GM21723 (cell line): ENCODE results near the gene CHST15.
"Not testable (repeated sequence)": the region's sequence is repeated elsewhere in the genome, so short reads cannot be mapped to it uniquely, and the experiment has no call there.

ENCODE experiments used
- ATAC-seq: cut with Tn5 transposase; IDR thresholded peaks from one replicate; pipeline ENCODE4 v1.9.1; 2021; ENCODE audit warnings: mild to moderate bottlenecking, moderate library complexity; ENCODE audit not compliant: unreplicated experiment

CHST15 gene

GRCh38 chr10:124100124-124100523, 6.7 kb upstream of the CHST15 start:
- no peak for ATAC-seq

GRCh38 chr10:124099604-124100003, 6.2 kb upstream of the CHST15 start:
- no peak for ATAC-seq

GRCh38 chr10:124098575-124098974, 5.2 kb upstream of the CHST15 start:
- ATAC-seq, result no peak

DNA sequence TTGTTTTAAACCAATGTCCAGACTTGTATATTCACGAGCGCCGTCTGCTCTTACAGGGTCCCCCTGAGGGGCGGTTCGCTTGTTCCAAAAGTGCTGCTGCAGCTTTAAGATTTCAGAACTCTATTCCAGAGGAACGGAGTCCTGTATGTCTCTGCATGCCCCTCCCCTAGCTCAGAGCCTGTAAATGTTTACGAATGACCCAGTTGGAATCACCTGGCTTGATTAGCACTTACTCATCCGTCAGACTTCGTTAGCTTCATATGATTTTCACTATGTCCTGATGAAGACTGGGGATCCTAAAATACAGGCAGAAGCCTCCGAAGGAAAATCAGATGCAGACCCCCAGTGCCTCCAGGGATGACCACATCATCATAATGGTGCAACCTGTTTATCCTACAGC, 4.5 kb upstream of the CHST15 start:
- no peak for ATAC-seq

- ATAC-seq, result no peak
Measured at GRCh38 chr10:124096494-124096893, 3.1 kb upstream of the CHST15 start.

DNA sequence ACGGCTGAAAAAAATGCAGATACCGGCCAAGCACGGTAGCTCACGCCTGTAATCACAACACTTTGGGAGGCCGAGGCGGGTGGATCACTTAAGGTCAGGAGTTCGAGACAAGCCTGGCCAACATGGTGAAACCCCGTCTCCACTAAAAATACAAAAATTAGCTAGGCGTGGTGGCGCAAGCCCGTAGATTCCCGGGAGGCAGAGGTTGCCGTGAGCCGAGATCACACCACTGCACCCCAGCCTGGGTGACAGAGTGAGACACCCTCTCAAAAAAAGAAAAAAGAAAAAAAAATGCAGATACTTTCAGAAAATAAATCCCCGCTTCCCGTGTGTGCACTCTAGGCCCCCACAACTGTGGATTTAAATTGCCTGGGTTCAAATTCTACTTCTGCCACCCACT, 2.4 kb upstream of the CHST15 start:
- not testable (repeated sequence) for ATAC-seq

- ATAC-seq, result no peak
Measured at GRCh38 chr10:124095096-124095495, 1.7 kb upstream of the CHST15 start.

DNA sequence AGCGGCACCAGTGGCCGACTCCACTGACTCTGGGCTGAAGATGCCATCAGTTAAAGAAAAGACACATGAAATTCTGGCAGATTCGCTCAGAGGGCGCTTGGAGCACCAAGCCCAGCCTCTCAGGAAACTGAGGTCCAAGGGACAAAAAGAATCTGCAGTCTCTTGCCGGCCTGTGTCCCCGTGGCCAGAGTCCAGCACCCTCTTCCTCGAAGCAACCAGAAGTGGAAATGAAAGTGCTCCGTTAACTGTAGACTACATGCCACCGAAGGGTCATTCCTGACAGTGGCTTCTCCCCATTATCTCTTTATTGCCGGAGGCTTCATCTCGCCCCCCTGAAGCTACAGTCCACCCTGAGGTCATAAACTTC, 1.0 kb upstream of the CHST15 start:
- ATAC-seq, result no peak

DNA sequence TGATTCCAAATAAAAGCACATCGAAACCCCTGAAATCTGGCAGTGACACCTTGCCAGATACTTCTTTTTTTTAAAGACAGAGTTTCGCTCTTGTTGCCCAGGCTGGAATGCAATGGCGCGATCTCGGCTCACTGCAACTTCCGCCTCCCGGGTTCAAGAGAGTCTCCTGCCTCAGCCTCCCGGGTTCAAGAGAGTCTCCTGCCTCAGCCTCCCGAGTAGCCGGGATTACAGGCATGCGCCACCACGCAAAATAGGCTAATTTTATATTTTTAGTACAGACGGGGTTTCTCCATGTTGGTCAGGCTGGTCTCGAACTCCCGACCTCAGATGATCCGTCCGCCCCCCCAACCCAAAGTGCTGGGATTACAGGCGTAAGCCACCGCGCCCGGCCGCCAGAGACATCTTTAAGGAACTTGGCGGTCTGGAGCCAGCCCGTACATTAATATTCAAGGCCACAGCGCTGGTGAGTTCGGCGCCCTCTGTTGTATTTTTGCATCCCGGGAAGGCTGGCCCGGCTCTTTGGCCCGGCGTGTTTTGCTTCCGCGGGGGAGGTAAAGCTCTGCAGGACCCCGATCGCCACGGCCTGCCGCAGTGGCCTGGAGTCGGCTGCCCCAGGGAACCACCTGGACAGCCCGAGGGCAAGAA, 498 bp upstream of the CHST15 start:
- not testable (repeated sequence) for ATAC-seq

DNA sequence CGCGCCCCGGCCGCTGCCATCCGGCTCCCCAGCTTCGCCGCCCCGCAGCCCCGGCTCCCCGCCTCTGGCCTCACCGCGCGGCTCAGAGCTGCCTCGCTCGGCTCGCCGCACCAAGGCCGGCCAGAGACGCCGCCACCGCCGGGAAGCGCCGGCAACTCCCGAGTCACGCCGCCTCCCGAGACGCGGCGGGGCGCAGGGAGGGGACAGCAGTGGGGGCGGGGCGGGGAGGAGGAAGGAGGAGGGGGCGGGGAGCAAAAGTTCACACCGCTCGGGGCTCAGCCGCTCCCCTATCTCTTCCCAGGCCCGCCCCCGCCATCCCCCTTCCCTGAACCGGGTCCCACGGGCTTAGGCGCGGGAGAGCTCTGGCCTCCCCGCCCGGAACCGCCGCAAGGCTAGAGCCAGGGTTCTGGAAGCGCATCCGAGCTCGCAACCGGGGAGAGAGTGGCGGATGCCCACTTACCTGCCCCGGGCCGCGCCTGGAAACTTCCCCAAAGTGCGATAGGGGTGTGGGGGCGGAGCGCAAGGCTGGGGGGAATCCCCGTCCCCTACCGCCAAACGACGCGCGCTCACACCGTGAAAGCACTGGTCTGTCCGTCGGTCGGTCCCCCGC, 1.0 kb downstream of the CHST15 start:
- peak; percentile 65 for ATAC-seq

DNA sequence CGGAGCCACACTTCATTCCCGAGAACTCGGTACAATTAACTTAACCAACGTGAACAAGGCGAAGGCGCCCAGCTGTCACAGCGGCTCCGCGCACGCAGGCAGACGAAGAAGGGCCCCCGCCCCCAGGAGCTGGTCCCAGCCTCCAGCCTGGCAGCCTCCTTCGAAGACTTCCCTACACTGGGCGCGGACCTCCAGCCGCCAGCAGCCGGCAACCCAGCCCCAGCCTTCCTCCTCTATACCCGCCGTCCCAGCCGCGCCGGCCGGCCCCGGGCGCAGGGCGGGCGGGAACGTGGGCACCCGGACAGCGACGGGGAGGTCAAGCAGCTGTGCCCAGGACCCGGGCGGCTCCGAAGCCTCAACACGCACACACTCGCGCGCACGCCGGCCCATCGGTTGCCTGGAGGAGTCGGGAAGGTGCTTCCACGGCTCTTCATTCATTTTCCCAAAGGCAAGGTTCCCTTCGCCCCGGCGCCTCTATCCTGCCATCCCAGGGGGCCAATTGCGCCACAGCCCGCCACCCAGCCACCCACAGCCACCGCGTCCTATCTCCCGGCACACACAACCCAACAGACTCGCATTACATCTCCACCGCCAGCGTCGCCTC, 1.6 kb downstream of the CHST15 start:
- no peak for ATAC-seq

DNA sequence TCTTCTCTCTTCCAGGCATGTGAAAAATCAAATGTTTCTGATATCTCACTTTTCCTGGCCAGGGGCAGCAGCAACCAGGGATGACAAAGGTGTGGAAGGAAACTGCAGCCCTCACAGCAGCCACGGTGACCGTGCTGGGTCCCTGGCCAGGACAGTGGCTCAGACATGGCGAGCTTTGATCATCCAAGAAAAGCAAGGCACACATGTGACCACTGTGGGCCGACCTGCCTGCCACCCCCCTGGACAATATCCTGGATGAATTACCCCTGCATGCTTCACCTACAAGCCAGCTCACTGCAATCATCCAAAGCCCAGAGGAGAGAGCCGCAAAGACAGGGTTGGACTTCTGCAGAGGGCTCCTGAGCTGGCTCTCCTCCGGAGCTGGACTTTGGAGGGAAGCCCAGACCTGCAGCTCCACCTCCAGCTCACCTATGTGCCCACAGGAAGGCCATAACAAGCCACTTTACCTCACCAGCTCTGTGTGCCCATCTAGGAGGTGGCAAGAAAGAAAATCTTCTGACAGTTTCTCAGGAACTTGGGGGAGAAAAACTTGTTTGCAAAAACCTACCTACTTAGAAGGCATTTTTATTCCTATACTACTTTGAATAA, 2.7 kb downstream of the CHST15 start:
- ATAC-seq, result no peak

- no peak for ATAC-seq
Measured at GRCh38 chr10:124089859-124090258, 3.5 kb downstream of the CHST15 start.

DNA sequence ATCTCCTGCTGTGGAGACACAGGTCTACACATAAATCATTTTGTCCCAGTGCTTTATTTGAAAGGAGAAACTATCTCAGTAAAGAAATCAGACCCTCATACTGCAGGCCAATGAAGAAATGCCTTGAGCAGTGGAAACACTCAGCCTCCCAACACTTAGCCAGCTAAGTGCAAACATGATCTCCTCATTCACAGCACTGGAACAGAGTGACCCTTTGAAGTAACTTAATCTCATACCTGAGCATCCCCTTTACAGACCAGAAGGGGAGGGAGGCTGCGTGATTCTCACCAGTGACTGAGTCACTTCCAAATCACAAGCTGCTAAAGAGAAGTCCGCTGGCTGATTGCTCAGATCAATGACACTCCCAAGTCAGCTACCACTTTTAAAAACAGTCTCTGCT, 4.5 kb downstream of the CHST15 start:
- no peak for ATAC-seq

DNA sequence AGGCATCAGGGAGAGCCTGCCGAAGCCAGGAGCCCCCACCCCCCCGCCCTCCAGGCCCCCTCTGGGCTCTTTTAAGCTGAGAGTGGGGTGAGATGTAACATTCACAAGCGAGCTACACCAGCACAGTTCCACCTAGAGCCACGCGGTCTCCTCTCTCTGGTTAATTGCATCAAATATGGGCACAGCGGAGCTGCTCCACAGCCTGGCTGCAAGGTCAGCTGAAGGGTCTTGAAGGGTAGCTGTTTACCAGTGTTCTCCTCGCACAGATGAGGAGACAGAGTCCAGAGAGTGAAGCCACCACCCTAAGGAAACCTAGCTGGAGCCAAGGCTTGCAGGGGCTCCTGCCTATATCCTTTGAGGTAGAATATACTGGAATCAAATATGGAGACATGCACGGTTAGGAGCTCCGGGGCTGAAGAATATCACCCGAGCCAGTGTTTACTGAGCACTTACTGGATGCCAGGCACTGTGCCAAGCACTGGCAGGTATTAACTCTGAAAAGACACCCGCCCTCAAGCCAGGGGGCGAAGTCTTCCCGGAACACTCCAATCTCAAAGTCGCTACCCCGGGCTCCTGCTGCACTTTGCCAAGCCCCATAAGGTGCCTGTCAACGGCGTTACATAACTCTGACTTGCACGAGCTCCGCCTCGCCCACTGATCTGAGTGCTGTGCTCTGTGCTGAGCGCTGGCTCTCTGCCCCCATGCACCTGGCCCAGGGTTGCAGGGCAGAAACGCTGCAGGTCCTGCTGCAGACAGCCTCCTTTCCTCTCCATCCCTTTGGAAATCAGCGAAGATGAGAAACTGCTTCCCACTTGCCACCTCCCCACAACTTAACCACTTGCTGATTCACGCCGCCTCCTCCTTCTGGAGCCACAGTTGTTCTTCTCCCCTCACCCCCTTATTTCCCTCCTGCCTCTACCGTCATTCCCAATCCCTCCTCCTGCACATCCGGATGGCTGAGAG, 5.4 kb downstream of the CHST15 start:
- no peak for ATAC-seq

DNA sequence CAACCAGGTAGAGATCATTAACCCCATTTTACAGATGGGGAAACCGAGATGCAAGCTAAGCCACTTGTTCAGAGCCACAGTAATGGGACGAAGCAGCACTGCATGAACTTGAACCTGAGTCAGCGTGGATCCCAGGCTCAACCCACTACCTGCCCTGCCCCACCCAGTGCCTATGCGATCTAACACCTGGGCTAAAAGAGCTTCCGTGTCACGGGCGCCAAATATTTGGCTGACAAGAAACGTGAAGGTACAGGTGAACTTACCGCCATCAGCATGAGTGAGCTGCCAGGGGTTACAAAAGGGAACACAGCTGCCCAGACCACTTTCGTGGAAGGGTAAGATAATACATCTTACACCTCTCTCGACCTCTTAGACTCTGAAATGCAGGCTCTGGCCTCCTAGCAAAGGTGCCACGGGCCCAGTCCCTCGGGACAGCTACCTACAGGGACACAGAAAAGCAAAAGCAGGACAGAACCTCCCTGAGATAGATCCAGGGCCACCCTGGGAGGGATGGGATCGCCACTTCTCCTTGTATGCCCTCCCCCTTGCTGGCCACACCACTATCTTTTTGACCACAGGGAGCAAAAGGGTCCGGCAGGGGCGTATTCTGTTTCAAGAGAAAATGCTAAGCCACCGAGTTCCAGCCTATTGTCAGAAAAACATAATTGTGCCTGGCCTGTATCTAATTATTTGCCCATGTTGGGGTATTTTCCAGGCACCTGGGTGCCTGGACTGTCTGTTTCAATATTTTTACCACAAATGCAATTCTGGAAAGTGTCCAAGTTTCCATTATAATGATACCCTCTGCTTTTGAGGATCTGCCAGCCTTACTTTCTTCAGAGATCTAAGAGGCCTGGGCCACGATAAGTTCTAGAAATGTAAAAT, 6.4 kb downstream of the CHST15 start:
- ATAC-seq, result no peak

DNA sequence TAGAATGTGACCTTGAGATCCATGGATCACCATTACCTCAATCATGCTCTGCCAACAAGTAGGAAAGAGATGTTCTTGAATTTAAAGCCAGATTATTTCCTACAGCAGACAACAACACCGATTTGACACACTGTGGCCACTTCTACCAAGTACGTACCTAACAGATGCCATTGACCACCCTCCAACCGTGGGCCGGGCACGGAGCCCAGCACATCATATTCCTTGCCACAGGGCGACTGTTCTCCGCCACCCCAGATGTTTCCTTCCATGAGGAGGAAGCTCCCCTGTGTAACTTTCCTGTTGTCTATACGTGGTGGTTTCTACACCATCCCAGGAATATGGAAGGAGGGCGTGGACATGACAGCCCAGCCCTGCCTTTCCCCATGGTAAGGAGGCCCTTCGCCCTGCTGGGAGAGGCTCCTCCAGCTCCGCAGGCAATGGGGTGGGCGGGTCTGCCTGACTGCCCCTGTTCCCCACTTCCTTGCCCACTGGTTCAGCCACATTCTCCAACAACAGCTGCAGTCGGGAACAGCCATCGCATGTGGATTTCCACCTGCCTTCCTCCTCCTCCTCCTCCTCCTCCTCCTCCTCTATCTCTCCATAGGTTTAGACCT, 7.2 kb downstream of the CHST15 start:
- no peak for ATAC-seq

GRCh38 chr10:124085680-124086079, 7.7 kb downstream of the CHST15 start:
- no peak for ATAC-seq

DNA sequence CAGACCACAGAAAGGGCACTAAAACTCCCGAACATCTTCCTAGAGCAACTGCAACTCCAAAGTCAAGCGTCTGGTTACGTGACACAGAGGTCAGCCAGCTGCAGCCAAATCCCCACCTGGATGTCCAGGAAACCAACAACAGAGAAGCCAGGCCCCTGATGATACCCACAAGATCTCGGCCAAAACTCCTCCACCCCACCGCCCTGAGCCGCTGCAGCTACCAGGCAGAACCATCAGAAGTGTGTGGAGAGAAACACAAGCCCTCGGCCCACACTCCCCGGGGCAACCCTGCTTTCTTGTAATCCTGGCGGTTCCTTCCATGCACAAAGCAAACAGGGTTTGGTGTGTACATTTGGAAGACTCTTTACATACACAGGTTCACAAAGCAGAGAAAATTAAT, 8.7 kb downstream of the CHST15 start:
- ATAC-seq, result no peak
